Common myeloid progenitor, CD34-positive (primary cell): Measurements from ENCODE around the gene UVSSA.

Experiments used
- CTCF ChIA-PET: fragments of 350-600 bp; sonication (Branson Sonifier 250); formaldehyde crosslinking; loops from one replicate; lab custom pipeline; 2021; ENCODE audit warnings: antibody characterized with exemption; lab: Charles Lee
- POLR2A ChIA-PET: fragments of 350-600 bp; sonication (Branson Sonifier 250); formaldehyde crosslinking; loops from one replicate; lab custom pipeline; 2021; ENCODE audit warnings: antibody characterized with exemption; lab: Charles Lee
- DNase-seq, 3 donors: peaks; one replicate each; pipeline versions ENCODE4 v3.0.0 to v3.0.0-alpha.2; 2013
- H3K27ac ChIP-seq, 2 experiments: 1 replicate in 1 of 2; 2 replicates in 1 of 2; pipeline ENCODE4 v1.7.0; 2013; ENCODE audit warnings: inconsistent platforms in 2 of 2, low read length in 2 of 2, mild to moderate bottlenecking in 2 of 2, low read depth in 1 of 2, moderate library complexity in 1 of 2; ENCODE audit not compliant: severe bottlenecking in 2 of 2, insufficient read depth in 1 of 2, poor library complexity in 1 of 2
- H3K27me3 ChIP-seq, 5 experiments: replicated peaks in 2 of 5; 1 replicate in 3 of 5; 2 replicates in 2 of 5; pipeline versions ENCODE4 v1.6.1 to v1.7.0; 2013; ENCODE audit warnings: low read length in 4 of 5, mild to moderate bottlenecking in 2 of 5, moderate library complexity in 2 of 5, inconsistent platforms in 1 of 5; ENCODE audit not compliant: insufficient read depth in 5 of 5, control insufficient read depth in 4 of 5
- H3K36me3 ChIP-seq, 4 experiments: 1 replicate in 2 of 4; 2 replicates in 2 of 4; pipeline versions ENCODE4 v1.6.1 to v1.7.0; 2013; ENCODE audit warnings: low read length in 3 of 4, control low read depth in 1 of 4, mild to moderate bottlenecking in 1 of 4; ENCODE audit not compliant: control insufficient read depth in 4 of 4, insufficient read depth in 4 of 4
- H3K4me1 ChIP-seq, 4 experiments: 1 replicate in 3 of 4; 2 replicates in 1 of 4; pipeline versions ENCODE4 v1.6.1 to v1.7.1; 2013; ENCODE audit warnings: low read length in 3 of 4, mild to moderate bottlenecking in 3 of 4, control low read depth in 1 of 4, inconsistent platforms in 1 of 4, moderate library complexity in 1 of 4; ENCODE audit not compliant: control insufficient read depth in 4 of 4, insufficient read depth in 4 of 4; ENCODE audit errors: control extremely low read depth in 1 of 4
- H3K4me3 ChIP-seq, 7 experiments: 1 replicate in 4 of 7; 2 replicates in 3 of 7; pipeline versions ENCODE4 v1.5.1 to v1.7.0; 2013; ENCODE audit warnings: mild to moderate bottlenecking in 7 of 7, low read length in 6 of 7, moderate library complexity in 6 of 7, inconsistent platforms in 2 of 7, low read depth in 2 of 7, control low read depth in 1 of 7; ENCODE audit not compliant: insufficient read depth in 4 of 7, control insufficient read depth in 1 of 7; ENCODE audit errors: extremely low read depth in 1 of 7
- H3K9me3 ChIP-seq, 5 experiments: 1 replicate in 4 of 5; 2 replicates in 1 of 5; pipeline versions ENCODE4 v1.6.1 to v1.7.1; 2013; ENCODE audit warnings: low read length in 4 of 5, mild to moderate bottlenecking in 2 of 5, inconsistent platforms in 1 of 5, low read depth in 1 of 5, moderate library complexity in 1 of 5; ENCODE audit not compliant: control insufficient read depth in 4 of 5, insufficient read depth in 2 of 5; ENCODE audit errors: control extremely low read depth in 1 of 5
- WGBS: methylation state at CpG from one replicate; pipeline ENCODE4 v1.1.5; 2013; ENCODE audit not compliant: insufficient coverage; 5-methylcytosine and 5-hydroxymethylcytosine counted together

Gene UVSSA

GRCh38 chr4:1405254-1405635, 58.2 kb downstream of the UVSSA start:
- ChIA-PET CTCF (no interaction called here), POLR2A (no interaction called here)
- Histone ChIP-seq H3K9me3 (peaks cover 0 to 14% (median 0%) of the 10 kb centered on the region in 5 experiments), H3K4me3 (no peak overlapping the region), H3K27ac (no peak overlapping the region), H3K4me1 (peaks cover 0 to 34% (median 9%) of the 10 kb centered on the region in 4 experiments), H3K27me3 (peaks cover 0 to 99% (median 39%) of the 10 kb centered on the region in 5 experiments), H3K36me3 (no peaks in the 10 kb centered on the region)
- no peak for DNase-seq
- 6% methylated on average over 20 of the region's 26 CpGs for WGBS

- Histone ChIP-seq H3K27ac (no peak overlapping the region), H3K27me3 (peaks cover 0 to 99% (median 37%) of the 10 kb centered on the region in 5 experiments), H3K9me3 (peaks cover 0 to 12% (median 0%) of the 10 kb centered on the region in 5 experiments), H3K4me1 (peaks cover 0 to 34% (median 9%) of the 10 kb centered on the region in 4 experiments), H3K36me3 (no peaks in the 10 kb centered on the region), H3K4me3 (no peak overlapping the region)
- POLR2A ChIA-PET = no interaction called here
- no peak for DNase-seq
- WGBS = 8% methylated on average over 81 of the region's 90 CpGs
- CTCF ChIA-PET = no interaction called here
These were observed 58.8 kb downstream of the UVSSA start for GRCh38 chr4:1405636-1406393.

- ChIA-PET POLR2A (no interaction called here), CTCF (no interaction called here)
- DNase-seq = no peak
- 5% methylated on average over 83 of the region's 91 CpGs for WGBS
- peaks cover 0 to 12% (median 0%) of the 10 kb centered on the region in 5 experiments for H3K9me3 ChIP-seq
- H3K27me3 ChIP-seq = peaks cover 0 to 99% (median 38%) of the 10 kb centered on the region in 5 experiments
- no peak within 1 kb of the TSS for H3K27ac ChIP-seq
- H3K4me3 ChIP-seq = no peak within 1 kb of the TSS
- H3K36me3 ChIP-seq = no peaks in the 10 kb centered on the region
- H3K4me1 ChIP-seq = peaks cover 0 to 34% (median 9%) of the 10 kb centered on the region in 4 experiments
These were observed 59.5 kb downstream of the UVSSA start, which contains the start of gene NKX1-1 for GRCh38 chr4:1406394-1406980. TSS of gene NKX1-1 (minus strand) at chr4:1406442. CDS start at chr4:1406442, 0 bp downstream.

- H3K9me3 ChIP-seq = peaks cover 0 to 12% (median 0%) of the 10 kb centered on the region in 5 experiments
These were observed 60.1 kb downstream of the UVSSA start for GRCh38 chr4:1406981-1407656.

DNA sequence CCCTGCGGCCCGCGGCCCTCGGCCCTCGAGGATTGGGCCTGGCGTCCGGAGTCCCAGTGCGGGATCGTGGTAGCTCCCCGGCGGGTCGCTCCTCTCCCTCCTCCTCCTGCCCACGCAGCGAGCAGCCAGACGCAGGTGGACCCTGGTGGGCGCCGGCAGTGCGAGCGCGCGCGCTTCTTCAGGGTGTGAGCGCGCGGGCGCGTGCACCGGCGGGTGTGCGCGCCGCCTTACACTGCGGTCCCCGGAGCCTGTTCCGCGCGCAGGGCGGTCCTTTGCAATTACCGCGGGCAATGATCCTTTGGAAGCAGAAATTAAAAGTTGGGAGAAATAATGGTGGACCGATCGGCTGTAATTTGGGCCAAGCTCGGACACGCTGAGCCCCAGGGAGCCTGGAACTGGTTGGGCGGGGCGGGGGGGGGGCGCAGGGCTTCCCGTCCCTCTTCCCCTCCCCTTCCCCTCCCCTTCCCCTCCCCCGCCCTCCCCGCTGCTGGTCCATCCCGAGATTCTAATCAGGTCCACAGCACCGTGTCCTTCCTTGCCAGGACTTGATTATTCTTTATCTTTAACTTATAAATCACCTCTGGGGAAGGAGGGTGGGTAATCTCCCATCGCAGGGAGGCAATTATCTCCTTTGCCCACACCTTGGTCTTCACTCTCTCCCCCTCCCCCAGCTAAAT, 60.8 kb downstream of the UVSSA start:
- 8% methylated on average over 36 of the region's 53 CpGs for WGBS
- Histone ChIP-seq H3K4me3 (no peak overlapping the region), H3K36me3 (no peaks in the 10 kb centered on the region), H3K4me1 (peaks cover 0 to 22% (median 5%) of the 10 kb centered on the region in 4 experiments), H3K27ac (no peak overlapping the region), H3K9me3 (peaks cover 0 to 15% (median 0%) of the 10 kb centered on the region in 5 experiments), H3K27me3 (peaks cover 0 to 99% (median 39%) of the 10 kb centered on the region in 5 experiments)
- ChIA-PET CTCF (no interaction called here), POLR2A (no interaction called here)
- DNase-seq = no peak

More at GRCh38 chr4:1406981-1407656, 60.1 kb downstream of the UVSSA start:
- ChIA-PET POLR2A (no interaction called here), CTCF (no interaction called here)
- 7% methylated on average over 41 of the region's 50 CpGs for WGBS
- Histone ChIP-seq H3K27ac (no peak overlapping the region), H3K27me3 (peaks cover 0 to 99% (median 37%) of the 10 kb centered on the region in 5 experiments), H3K36me3 (no peaks in the 10 kb centered on the region), H3K4me3 (no peak overlapping the region), H3K4me1 (peaks cover 0 to 29% (median 9%) of the 10 kb centered on the region in 4 experiments)
- no peak for DNase-seq

DNA sequence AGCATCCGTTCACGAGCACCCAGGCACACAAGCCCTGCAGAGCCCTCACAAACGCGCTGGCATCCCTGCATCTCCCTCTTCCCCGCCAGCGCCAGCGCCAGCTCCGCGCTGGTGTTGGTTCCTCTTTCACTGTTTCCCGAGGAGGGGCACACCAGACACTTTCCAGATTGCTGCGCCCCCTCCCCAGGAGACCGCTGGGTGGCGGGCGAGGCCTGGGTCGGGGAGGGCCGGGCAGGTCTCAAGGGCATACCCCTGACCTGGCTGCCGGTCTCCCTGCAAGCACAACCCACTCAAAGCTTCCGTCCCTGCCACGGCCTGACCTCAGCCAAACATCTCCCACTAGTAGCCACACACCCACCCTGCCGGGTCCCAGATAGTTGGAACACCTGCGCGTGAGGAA, 61.4 kb downstream of the UVSSA start:
- H3K9me3 ChIP-seq = peaks cover 0 to 20% (median 0%) of the 10 kb centered on the region in 5 experiments
- H3K27ac ChIP-seq = no peak overlapping the region
- DNase-seq = no peak
- 7% methylated on average over 11 of the region's 22 CpGs for WGBS
- ChIA-PET POLR2A (no interaction called here), CTCF (interaction anchor here (1.1 kb wide), 1 partner anchor 14 kb away, joined by 3 read pairs; no protein-coding TSS in a partner anchor)
- peaks cover 0 to 18% (median 4%) of the 10 kb centered on the region in 4 experiments for H3K4me1 ChIP-seq
- H3K4me3 ChIP-seq = no peak overlapping the region
- no peaks in the 10 kb centered on the region for H3K36me3 ChIP-seq
- peaks cover 0 to 99% (median 41%) of the 10 kb centered on the region in 5 experiments for H3K27me3 ChIP-seq
